Measurements from ENCODE around the gene GDI2.

DNA sequence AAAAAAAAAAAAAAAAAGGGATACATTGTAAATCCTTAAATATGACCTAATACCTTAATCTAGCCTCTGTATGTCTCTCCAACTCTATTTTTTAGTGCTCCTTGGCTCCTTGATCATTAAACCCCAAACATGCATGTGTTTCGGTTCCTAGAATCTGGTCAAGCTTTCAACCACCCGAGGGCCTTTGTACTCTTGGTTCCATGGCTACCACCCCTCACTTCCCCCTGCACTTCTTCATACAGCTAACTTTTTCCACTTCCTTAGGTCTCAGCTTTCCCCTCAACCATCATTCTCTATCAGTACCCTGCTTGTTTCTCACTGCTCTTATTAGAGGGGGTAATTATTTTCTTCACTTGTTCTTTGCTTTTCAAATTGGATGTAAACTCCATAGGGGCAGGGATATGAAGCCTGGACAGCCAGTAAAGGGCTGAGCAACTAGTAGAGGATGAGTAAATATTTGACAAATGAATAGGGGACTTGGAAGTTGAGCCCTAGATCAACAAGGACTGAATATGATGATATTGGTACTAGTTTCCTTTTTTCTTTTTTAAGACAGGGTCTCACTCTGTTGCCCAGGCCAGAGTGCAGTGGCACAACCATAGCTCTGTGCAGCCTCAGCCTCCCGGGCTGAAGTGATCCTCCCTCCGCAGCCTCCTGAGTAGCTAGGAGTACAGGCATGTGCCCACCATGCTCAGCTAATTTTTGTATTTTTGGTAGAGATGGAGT is 4.3 kb upstream of the GDI2 start:
- TF ChIP-seq, protein P1, sequence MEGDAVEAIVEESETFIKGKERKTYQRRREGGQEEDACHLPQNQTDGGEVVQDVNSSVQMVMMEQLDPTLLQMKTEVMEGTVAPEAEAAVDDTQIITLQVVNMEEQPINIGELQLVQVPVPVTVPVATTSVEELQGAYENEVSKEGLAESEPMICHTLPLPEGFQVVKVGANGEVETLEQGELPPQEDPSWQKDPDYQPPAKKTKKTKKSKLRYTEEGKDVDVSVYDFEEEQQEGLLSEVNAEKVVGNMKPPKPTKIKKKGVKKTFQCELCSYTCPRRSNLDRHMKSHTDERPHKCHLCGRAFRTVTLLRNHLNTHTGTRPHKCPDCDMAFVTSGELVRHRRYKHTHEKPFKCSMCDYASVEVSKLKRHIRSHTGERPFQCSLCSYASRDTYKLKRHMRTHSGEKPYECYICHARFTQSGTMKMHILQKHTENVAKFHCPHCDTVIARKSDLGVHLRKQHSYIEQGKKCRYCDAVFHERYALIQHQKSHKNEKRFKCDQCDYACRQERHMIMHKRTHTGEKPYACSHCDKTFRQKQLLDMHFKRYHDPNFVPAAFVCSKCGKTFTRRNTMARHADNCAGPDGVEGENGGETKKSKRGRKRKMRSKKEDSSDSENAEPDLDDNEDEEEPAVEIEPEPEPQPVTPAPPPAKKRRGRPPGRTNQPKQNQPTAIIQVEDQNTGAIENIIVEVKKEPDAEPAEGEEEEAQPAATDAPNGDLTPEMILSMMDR (IDR thresholded peaks at IDR 0.05), result no peak
- TF ChIP-seq POLR2A (IDR thresholded peaks at IDR 0.05), result no peak

Measured in lower leg skin (tissue), 3 donors.